GM19455 (cell line): ENCODE data around the gene WDR3.
"Not testable (repeated sequence)": the region's sequence is repeated elsewhere in the genome, so short reads cannot be mapped to it uniquely, and the experiment has no call there.

Source experiments
- ATAC-seq: cut with Tn5 transposase; IDR thresholded peaks from one replicate; pipeline ENCODE4 v1.9.1; 2021; ENCODE audit not compliant: unreplicated experiment

The WDR3 gene

DNA sequence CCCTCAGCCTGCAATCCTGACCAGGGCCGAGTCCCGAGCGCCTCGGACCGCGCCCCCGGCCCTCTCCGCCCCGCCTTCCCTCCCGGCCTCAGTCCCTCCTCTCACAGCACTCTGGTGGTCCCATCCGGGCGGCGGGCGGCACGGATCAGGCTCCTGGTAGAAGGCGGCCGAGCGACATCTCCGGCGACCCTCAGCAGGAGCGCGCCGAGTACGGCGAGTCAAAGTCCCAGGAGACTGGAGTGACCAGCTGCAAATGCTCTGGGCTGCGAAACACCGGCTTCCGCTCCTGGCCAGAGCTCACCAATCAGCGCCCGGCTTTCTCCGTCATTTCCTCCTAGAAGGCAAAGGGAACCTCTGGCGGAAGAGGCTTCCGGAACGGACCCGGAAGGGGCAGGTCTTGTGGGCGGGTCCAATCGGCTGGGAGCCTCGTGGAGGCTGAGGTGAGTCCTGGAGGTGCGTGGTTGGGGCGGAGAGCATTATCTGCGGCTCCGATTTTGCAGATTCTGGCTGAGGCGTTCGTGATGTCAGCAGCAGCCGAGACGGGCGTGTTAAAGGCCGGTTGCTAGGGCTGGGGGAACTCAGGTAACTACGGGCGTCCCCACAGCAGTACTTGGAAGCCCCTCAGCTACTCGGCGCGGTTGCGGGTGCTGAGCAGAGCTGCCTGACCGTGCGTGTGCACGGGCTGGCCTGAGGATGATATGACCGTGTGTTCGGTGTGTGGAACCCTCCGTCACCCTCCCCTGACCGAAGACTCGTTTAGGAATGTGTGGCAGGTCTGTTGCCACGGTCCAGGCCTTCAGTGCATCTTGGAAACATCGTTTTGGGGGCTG is at the start of gene WDR3, which contains the start of gene GDAP2:
Gene WDR3, plus strand, starts transcription at position 397 of the 830 bp plus-strand sequence. CDS start 3,581 bp downstream, outside the sequence.
Gene GDAP2, minus strand, starts transcription at position 279 of the 830 bp plus-strand sequence. CDS start 9,264 bp downstream, outside the sequence.
- peak; percentile 95 for ATAC-seq

DNA sequence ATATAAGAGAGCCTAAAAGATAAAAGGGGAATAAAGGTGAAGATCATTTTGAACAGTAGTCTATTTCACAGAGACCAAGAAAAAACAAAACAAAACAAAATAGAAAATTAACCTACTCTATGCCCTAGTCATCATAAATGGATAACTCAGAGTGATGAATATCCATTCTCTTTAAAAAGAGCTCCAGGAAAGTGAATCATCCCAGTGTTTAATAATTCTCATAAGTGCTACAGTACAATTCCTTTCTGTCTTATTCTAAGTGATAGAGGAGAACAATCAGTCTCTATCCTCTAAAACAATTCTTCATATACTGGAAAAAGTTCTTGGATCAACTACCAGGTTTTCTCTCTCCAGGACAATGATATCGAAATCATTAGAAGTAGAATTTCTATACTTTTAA is 45.9 kb upstream of the WDR3 start:
- no peak for ATAC-seq

DNA sequence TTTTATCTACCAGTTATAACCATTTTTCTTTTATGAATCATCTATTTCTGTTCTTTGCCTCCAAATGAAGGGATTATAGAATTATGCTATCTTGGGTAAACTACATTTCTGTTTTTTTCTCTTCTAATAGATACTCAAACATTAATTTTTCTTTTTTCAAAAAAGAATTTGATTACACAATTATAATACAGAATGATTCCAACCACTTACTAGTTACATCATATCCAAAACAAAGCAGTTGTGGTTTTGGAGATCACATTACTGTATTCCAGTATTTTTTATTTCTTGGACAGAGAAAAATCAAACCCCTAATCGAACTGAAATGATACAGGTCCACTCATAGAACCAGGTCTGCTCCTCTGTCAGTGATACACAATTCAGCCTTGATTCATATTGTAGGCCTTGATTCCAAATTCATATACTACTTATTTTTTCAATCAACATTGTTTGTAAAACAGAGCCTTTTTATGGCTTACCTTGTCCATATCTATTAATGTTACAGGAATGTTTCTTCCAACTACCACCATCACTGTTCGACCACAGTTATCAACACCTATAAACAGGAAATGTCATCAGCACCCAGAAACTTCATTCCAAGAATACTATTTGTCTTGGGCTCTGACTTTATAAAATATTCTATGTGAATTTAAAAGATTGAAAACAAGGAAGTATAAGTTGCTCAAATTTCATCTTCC is 43.3 kb upstream of the WDR3 start:
- ATAC-seq, result no peak

DNA sequence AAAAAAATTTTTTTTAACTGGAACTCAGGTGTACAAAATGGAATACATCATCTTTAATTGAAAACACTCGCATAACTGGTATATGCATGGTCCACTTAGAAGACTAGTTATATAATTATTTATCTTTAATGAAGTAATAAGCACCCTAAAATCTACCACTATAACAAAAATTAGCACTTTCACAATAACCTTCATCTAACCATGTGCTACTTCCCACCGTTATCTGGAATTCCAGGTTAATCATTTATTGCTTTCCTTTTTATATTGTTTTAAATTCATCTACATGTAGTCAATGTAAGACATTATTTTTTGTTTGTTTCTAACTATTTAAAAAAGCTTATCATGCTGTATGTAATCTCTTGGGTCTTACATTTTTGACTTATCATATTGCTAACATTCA is 39.1 kb upstream of the WDR3 start:
- ATAC-seq, result no peak

DNA sequence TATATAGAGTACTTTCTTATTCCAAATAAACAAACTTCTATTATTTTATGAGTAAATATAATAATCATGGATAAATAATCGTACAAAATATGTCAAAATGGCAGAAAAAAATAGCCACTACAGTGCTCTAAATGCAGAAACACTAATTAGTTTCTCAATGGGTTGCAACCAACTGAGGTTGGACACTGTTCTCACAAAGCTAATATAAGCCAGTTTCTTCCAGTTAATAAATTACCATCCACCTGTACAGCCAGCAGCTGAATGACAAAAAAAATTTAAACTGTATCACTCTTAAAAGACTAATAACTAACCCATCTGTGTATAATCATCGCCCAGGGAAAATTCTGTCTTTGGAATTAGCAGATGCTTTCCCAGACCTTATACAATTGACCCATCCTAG is 37.0 kb upstream of the WDR3 start:
- no peak for ATAC-seq

DNA sequence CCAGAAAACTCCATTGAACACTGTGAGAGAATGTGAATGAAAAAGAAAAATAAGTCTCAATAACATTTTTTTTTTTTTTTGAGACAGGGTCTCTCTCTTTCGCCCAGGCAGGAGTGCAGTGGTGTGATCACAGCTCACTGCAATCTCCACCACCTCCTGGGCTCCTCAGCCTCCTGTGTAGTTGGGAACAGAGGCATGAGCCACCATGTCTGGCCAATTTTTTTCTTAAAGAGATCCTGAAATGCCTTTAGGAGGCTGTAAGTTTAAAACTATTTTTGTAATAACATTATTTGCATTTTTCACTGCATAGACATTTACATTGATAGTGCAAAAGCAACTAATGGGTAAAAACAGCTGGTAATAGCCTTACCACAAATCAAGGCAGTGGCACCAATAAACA is 35.5 kb upstream of the WDR3 start:
- no peak for ATAC-seq

DNA sequence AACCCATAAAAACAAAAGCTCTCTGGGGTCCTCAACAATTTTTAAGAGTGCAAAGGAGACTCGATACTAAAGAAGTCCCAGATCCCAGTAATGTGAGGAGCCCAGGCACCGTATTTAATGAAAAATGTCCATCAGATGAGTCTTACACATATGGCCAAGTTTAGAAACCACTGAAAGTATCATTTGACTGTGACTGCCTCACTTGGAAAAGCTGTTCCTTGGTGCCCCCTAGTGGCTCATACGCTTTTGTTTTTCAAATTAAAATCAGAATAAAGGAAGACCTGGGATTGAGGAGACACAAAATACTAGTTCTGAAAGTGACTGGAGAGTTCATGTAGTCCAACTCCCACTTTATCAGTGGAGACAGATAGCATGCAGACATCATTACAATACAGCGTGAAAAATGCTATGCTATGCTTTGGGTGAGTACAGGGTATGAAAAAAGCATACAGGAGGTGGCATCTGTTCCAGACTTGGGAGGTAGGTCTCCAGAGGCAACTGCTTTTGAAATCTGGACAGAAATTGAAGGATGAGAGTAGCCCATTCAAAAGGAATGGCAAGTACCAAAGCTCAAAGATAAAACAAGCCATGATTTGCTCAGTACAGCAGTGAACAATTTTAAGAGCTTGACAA is 33.9 kb upstream of the WDR3 start:
- peak; percentile 91 for ATAC-seq

DNA sequence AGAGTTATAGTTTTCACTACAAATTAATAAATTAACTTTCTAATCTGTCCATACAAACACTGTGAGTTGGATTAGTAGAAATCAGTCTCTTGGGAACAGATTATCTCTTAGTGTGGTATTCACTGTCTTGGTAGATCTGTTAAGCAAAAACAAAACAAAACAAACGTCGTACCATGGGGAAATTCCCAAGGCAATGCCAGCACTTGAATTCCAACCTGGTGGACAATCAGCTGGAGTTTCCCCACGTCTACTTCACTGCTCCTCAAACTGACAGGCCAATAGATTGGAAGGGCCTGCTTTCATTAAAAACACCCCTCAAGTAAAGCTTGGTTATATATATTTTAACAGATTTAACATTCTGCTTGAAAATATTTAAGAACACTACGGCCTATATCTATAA is 32.0 kb upstream of the WDR3 start:
- no peak for ATAC-seq

DNA sequence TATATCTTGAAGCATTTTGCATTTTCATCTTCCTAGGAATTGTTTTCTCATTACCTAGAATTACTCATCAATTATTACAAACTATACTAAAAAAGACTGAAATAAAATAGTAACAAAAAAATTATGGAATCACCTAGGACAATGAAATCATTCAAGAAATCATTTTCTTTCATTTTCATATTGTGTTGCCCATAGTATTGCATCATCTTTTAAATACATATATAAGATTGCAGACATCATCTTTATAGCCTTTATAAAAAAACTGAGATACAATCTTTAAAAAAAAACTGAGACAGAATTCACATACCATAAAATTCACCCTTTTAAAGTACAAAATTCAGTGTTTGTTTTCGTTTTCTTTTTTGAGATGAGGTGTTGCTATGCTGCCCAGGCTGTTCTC is 29.7 kb upstream of the WDR3 start:
- ATAC-seq, result no peak

DNA sequence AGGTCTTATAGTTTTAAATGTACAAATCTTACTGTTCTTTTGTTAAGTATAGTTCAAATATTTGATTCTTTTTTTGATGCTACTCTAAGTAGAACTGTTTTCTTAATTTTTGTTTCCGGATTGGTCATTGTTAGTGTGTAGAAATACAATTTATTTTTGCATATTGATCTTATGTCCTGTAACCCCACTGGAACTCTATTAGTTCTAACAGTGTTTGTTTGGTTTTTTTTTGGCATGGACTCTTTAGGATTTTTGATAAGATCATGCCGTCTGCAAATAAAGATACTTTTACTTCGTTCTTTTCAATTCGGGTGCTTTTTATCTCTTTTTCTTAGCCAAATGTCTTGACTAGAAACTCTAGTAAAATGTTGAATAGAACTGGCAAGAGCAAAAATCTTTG is 26.6 kb upstream of the WDR3 start:
- no peak for ATAC-seq

DNA sequence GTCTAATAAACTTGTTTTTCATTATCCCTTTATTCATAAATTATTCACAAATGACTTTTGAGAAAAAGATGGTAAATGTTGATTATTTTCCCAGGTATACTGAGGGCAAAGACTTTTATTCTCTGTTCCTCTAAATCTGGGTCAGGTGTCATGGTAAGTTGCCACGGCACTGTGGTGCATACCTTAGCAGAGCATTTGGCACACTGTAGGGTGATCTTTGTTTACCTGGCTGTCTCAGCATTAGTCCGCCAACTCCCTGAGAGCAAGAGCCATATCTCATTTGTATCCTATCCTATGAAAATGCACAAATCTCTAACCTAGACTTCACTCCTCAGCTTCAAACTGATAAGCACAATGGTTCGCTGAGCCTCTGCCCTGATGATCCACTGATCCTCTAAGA is 25.1 kb upstream of the WDR3 start:
- ATAC-seq, result no peak

DNA sequence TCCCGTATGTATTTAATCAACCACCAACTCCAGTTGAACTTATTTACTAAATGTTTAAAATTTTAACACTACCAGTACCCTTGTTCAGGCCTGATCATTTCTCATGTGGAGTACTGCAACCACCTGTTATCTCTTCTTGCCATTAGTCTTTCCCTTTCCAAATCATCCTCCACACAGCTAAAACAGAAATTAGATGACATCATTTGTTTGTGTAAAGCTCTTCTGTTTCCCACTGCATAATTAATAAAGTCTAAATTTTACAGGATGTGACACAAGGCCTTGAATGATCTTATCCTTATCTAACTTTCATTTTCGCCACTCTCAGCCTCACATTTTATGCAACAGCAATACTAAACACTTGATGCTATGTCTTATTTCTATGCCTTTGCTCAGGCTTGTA is 24.5 kb upstream of the WDR3 start:
- no peak for ATAC-seq

DNA sequence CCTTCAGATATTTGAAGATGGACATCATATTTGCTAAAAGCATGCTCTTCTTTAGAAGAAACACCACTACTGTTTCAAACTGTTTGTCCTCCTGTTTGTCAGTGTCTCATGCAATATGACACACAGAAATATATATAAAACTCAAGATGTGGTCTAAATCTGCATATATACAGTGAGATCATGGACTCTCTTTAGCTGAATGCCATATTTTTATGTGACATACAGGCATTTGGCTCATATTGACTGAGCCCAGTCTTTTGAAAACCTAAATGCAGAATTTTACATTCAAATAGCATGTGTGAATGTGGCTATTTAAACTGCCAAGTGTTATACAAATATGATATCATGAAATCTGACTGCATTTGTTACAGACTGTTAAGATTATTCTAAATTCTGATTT is 18.5 kb upstream of the WDR3 start:
- no peak for ATAC-seq

DNA sequence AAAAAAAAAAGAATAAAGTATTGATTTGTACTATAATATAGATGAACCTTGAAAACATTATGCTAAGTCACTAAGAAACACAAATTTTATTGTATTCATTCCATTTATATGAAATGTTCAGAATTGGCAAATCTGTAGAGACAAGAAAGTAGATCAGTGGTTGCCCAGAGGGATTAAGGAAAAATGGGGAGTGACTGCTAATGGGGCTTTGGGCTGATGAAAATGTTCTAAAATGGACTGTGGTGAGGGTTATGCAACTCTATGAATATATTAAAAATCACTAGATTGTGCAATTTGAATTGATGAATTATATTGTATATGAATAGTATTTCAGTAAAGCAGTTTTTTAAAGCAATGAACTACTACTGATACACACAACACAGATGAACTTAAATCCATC is 10.2 kb upstream of the WDR3 start:
- ATAC-seq, result no peak

DNA sequence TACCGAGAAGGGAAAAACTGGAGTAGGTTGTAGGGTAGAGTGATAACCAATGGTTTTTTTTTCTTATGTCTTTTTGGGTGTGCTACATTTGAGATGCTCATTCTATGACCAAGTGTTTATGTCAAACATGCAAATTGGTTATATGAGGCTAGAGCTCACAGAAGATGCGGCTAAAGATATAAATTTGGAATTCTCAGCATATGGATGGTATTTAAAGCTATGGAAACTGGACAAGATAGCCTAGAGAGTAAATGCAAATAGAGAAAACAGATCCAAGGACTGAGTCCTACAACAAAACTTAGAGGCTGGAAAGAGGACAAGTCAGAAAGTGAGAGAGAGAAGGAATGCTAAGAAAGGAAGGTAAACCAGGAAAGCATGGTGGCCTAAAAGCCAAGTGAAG is 7.5 kb upstream of the WDR3 start:
- no peak for ATAC-seq

DNA sequence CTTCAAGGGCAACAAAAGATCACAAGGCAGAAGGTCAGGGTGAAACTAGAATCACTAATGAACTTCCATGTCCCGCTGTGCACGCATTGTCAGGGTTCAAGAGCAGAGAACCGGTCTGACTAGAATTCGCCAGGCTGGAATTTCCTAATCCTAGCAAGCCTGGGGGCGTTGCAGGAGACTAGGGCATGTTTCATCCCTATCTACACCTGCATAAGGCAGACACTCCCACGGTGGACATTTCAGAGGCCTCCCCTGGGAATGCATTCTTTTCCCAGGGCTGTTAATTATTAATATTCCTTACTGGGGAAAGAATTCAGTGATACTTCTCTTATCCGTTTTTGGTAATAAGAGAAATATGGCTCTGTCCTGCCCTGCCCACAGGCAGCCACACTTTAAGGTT is 6.8 kb upstream of the WDR3 start:
- not testable (repeated sequence) for ATAC-seq

DNA sequence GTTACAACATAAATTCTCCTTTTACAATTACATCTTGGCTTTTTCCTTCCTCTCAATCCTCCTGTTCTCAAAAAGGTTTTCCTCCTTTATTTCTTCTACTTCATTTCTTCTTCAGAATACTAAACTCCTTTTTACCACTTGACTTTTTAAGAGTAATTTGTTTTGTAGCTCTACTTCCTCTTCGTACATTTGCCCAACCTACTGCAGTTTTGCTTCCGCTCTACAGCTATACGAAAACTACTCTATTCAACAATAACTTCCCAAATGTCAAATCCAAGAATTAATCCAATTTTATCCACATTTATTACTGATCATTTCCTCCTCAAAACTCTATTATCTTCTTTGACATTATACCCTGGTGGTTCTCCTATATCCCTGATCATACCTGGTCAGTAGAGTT is 3.6 kb upstream of the WDR3 start:
- no peak for ATAC-seq

DNA sequence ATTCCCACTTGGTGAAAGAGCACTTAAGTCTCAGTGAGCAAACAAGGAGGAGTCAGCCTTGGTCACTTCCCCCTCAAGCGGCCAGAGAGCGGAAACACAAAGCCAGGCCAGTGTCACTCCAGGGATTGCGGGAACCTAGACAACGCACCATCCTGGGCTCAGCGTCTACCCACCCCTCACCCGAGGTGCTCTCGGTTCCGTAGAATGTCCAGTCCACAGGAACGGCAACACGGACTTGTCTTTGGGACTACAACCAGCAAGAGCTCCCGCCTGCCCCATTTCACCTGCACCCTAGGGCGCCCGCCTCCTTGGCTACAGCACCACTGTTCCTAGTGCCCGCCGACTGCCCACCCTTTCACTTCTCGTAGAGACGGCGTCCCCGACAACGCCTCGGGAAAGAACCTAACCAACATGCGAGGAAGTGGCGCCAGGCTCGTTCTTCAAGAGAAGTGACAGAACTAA is 627 bp upstream of the WDR3 start:
- peak; percentile 41 for ATAC-seq

DNA sequence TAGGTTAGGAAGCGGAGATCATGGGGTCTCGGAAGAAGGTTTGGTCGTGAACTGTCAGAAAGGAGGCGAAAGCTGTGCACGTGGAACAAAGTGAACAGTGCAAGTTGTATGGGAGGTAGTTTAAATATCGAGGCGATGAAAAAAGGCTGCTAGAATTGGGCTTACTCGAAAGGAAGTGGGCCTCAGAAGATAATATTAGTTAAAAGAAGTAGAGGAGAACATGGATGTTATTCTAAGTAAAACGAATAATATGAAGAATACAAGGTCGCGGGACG is 571 bp downstream of the WDR3 start:
- ATAC-seq, result peak; percentile 2

DNA sequence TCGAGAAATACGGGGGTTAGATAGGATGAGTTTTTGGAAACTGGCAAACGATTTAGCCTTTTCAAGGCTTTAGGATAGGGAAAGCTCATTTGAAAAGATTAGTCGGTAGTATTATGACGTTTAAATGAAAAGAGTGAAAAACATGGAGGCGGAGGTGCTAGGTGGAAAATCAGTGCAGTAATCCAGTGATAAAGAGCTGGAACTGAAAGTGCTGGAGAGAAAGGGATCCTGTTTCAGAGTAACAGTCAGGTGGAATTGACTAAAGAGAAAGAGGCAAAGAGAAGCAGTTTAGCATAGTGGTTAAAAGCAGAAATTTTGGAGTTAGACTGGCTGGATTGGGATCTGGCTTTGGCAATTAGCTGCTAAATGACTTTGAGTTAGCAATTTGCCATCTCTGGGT is 945 bp downstream of the WDR3 start:
- no peak for ATAC-seq

DNA sequence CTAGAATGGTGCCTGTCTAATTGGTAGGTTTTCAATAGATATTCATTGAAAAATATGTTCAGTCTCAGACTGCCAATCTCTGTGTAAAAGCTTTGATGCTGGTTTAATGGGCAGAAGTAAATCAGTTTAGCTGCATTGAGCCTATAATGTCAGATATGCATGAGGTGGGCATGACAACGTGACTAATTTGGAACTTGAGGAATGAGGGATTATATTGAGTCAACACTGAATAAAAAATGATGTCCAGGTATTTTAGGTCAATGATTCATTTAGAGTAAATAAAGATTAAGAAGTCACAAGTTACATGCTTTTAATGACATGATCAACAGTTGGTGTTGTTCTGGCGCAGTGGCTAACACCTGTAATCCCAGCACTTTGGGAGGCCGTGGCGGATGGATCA is 3.0 kb downstream of the WDR3 start:
- ATAC-seq, result no peak

DNA sequence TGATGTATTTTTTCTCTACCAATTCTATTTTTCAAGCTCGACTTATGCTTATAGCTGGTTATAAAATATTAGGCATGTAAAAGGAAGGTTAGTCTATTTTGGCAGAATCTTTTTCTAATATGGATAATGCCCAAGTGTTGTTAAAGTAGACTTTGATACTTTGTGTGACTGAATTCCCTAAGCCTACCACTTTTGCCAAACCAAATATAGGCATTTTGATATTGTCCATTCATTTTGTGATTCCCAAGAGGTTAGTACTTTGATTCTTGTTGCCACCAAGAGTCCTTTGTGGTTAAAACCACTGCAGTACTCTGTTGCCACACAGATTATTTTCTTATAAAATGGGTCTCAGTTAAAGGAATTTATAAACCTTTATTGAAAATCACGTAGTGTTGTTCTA is 4.2 kb downstream of the WDR3 start:
- no peak for ATAC-seq
